ENCODE results near the gene GUCA1A. TPM values are rescaled to one million over a fixed set of nuclear protein-coding genes. Genes with fewer than 3 reads are reported as not detected.

GUCA1A gene
- total RNA-seq, 1 experiment from 2014 or later, result not detected

- ATAC-seq (peak; percentile 79), DNase-seq (ENCODE audit: low read depth, low spot score) (no peak)
- Histone ChIP-seq H3K9me3 (ENCODE audit: control insufficient read depth, insufficient read depth, low read depth, low read length) (no peaks in the 10 kb centered on the region), H3K27me3 (ENCODE audit: control insufficient read depth, insufficient read depth, low read length) (no peaks in the 10 kb centered on the region), H3K27ac (ENCODE audit: low read length) (peak within 1 kb of the TSS; percentile 94), H3K4me3 (ENCODE audit: low read depth in 2 of 2, low read length in 2 of 2) (peak within 1 kb of the TSS; percentile 58 to 77), H3K4me1 (ENCODE audit: control insufficient read depth, insufficient read depth, low read length) (peaks cover 50% of the 10 kb centered on the region), H3K36me3 (ENCODE audit: control insufficient read depth, insufficient read depth, low read length) (no peaks in the 10 kb centered on the region; the same call in 1 of the 2 replicates)
- CTCF ChIA-PET, result no interaction called here
- in situ Hi-C loops (cut with HindIII; ENCODE audit: low pct_unique_long_range_greater_than_20kb, low sequenced_read_pairs) (no loop called here), intact Hi-C loops (cut with micrococcal nuclease; ENCODE audit: unreplicated experiment) (no loop called here)
- no TSS peak for BruUV-seq (replicated peaks)
- POLR2A ChIA-PET, result no interaction called here
- TF ChIP-seq TCF7L2 (IDR thresholded peaks at IDR 0.05; ENCODE audit: low read depth, low read length) (0 out of 2 replicates have a peak, but pooled peaks have one; percentile 22), POLR2AphosphoS5 (IDR thresholded peaks at IDR 0.05; ENCODE audit: low read depth, low read length) (no peak), SIN3A (IDR thresholded peaks at IDR 0.05; ENCODE audit: borderline replicate concordance, insufficient read depth, low read depth, low read length) (0 out of 2 replicates have a peak, but pooled peaks have one; percentile 14), REST (IDR thresholded peaks at IDR 0.05; ENCODE audit: insufficient read depth in 1 of 2, low read depth in 2 of 2, low read length in 1 of 2) (no peak), CTCF (IDR thresholded peaks at IDR 0.05) (no peak)
Measured at GRCh38 chr6:42142118-42142835, 30.9 kb upstream of the GUCA1A start, which contains the start of gene C6orf132. Gene C6orf132 (minus strand): TSS chr6:42142620. CDS start chr6:42142444, 176 bp downstream.

GRCh38 chr6:42147138-42147562 lies 26.0 kb upstream of the GUCA1A start:
- ATAC-seq (no peak; the same call in 1 of the 2 replicates), DNase-seq (ENCODE audit: low read depth, low spot score) (no peak)
- Histone ChIP-seq H3K9me3 (ENCODE audit: control insufficient read depth, insufficient read depth, low read depth, low read length) (no peaks in the 10 kb centered on the region), H3K36me3 (ENCODE audit: control insufficient read depth, insufficient read depth, low read length) (no peaks in the 10 kb centered on the region; the same call in 1 of the 2 replicates), H3K27ac (ENCODE audit: low read length) (no peak overlapping the region), H3K4me1 (ENCODE audit: control insufficient read depth, insufficient read depth, low read length) (peaks cover 8% of the 10 kb centered on the region), H3K4me3 (ENCODE audit: low read depth in 2 of 2, low read length in 2 of 2) (no peak overlapping the region), H3K27me3 (ENCODE audit: control insufficient read depth, insufficient read depth, low read length) (no peaks in the 10 kb centered on the region)
- BruUV-seq (replicated peaks), result no TSS peak
- TF ChIP-seq TCF7L2 (IDR thresholded peaks at IDR 0.05; ENCODE audit: low read depth, low read length) (no peak), POLR2AphosphoS5 (IDR thresholded peaks at IDR 0.05; ENCODE audit: low read depth, low read length) (no peak), CTCF (IDR thresholded peaks at IDR 0.05) (no peak), REST (IDR thresholded peaks at IDR 0.05; ENCODE audit: insufficient read depth in 1 of 2, low read depth in 2 of 2, low read length in 1 of 2) (no peak), SIN3A (IDR thresholded peaks at IDR 0.05; ENCODE audit: borderline replicate concordance, insufficient read depth, low read depth, low read length) (no peak)
- intact Hi-C loops (cut with micrococcal nuclease; ENCODE audit: unreplicated experiment), result no loop called here
- ChIA-PET CTCF (interaction anchor here (0.6 kb wide), 1 partner anchor 24 kb away, joined by 3 read pairs; no protein-coding TSS in a partner anchor), POLR2A (no interaction called here)
- in situ Hi-C loops (cut with HindIII; ENCODE audit: low pct_unique_long_range_greater_than_20kb, low sequenced_read_pairs), result no loop called here

All from Panc1 (cell line).